MCF 10A (cell line): ENCODE measurements around the gene GRIP1. TPM values are rescaled to one million over a fixed set of nuclear protein-coding genes. Genes with fewer than 3 reads are reported as not detected.

ENCODE experiments used
- BruUV-seq: library from RNA; stranded (reverse); fragments of 400-500 nt; replicated peaks from 2 replicates; lab custom pipeline; 2021; lab: Mats Ljungman, UMichigan
- CTCF ChIA-PET: fragments of 300-600 bp; sonication (Branson Sonifier 250); formaldehyde crosslinking; extraction: SDS; loops from one replicate; lab custom pipeline; 2021; ENCODE audit warnings: antibody characterized with exemption, inconsistent platforms; lab: Yijun Ruan, JAX
- POLR2A ChIA-PET: fragments of 300-600, 350-650 bp; sonication (Branson Sonifier 250); formaldehyde crosslinking; extraction: SDS; loops from one replicate; lab custom pipeline; 2020; ENCODE audit warnings: antibody characterized with exemption, inconsistent platforms; lab: Yijun Ruan, JAX
- DNase-seq: peaks from one replicate; pipeline ENCODE4 v3.0.0-alpha.2; 2018; ENCODE audit not compliant: unreplicated experiment
- H3K27ac Mint-ChIP-seq: one replicate; pipeline ENCODE4 v1.8.0; 2022; ENCODE audit warnings: mild to moderate bottlenecking, low read depth, mixed read lengths; ENCODE audit not compliant: unreplicated experiment
- H3K27me3 Mint-ChIP-seq: one replicate; pipeline ENCODE4 v1.8.0; 2022; ENCODE audit warnings: mixed read lengths; ENCODE audit not compliant: insufficient read depth, unreplicated experiment
- H3K36me3 Mint-ChIP-seq: one replicate; pipeline ENCODE4 v1.8.0; 2022; ENCODE audit warnings: mild to moderate bottlenecking, moderate library complexity, mixed read lengths; ENCODE audit not compliant: insufficient read depth, unreplicated experiment
- H3K4me1 Mint-ChIP-seq: one replicate; pipeline ENCODE4 v1.8.0; 2022; ENCODE audit warnings: mixed read lengths; ENCODE audit not compliant: insufficient read depth, unreplicated experiment
- H3K4me3 Mint-ChIP-seq: one replicate; pipeline ENCODE4 v1.8.0; 2022; ENCODE audit warnings: mild to moderate bottlenecking, moderate library complexity, mixed read lengths; ENCODE audit not compliant: unreplicated experiment
- H3K9me3 Mint-ChIP-seq: one replicate; pipeline ENCODE4 v1.8.0; 2022; ENCODE audit warnings: mixed read lengths; ENCODE audit not compliant: unreplicated experiment
- CTCF ChIP-seq: fragments of 200-600 bp; IDR thresholded peaks from one replicate; pipeline ENCODE4 v1.8.0; 2022; ENCODE audit warnings: antibody characterized with exemption, mild to moderate bottlenecking; ENCODE audit not compliant: unreplicated experiment
- intact Hi-C: fragments of 100-400 bp; cut with micrococcal nuclease; formaldehyde crosslinking; loops from 2 replicates; pipeline ENCODE4 v1.14.1; 2022
- total RNA-seq: library from RNA; stranded (reverse); gene quantifications from 2 replicates; pipeline ENCODE4 v1.2.3, GENCODE V29; 2022

GRIP1 gene
- total RNA-seq, 1 experiment from 2014 or later, result 8.2 TPM

GRCh38 chr12:66367015-66367667, 311.7 kb downstream of the GRIP1 start:
- H3K4me3 Mint-ChIP-seq, result no peak overlapping the region
- no peak overlapping the region for H3K27ac Mint-ChIP-seq
- ChIA-PET CTCF (interaction anchor here (0.6 to 1.1 kb wide), 2 partner anchors 283 to 326 kb away, joined by 3 read pairs; no protein-coding TSS in a partner anchor), POLR2A (no interaction called here)
- intact Hi-C loops, result no loop called here
- no peaks in the 10 kb centered on the region for H3K27me3 Mint-ChIP-seq
- H3K36me3 Mint-ChIP-seq, result no peaks in the 10 kb centered on the region
- TF ChIP-seq CTCF, result no peak
- H3K4me1 Mint-ChIP-seq, result no peaks in the 10 kb centered on the region
- no peaks in the 10 kb centered on the region for H3K9me3 Mint-ChIP-seq
- DNase-seq, result no peak
- no TSS peak for BruUV-seq

- ChIA-PET CTCF (interaction anchor here (0.6 to 1.3 kb wide), 3 partner anchors 10 to 215 kb away, joined by 3 to 5 read pairs (median 3); no protein-coding TSS in a partner anchor), POLR2A (no interaction called here)
- Mint-ChIP-seq H3K27ac (no peak overlapping the region), H3K36me3 (no peaks in the 10 kb centered on the region), H3K4me3 (no peak overlapping the region), H3K4me1 (no peaks in the 10 kb centered on the region), H3K9me3 (no peaks in the 10 kb centered on the region), H3K27me3 (no peaks in the 10 kb centered on the region)
- no TSS peak for BruUV-seq
- intact Hi-C loops, result no loop called here
- no peak for DNase-seq
- TF ChIP-seq CTCF, result no peak
These were observed 313.0 kb downstream of the GRIP1 start for GRCh38 chr12:66365718-66366490.

GRCh38 chr12:66361703-66362102, 317.2 kb downstream of the GRIP1 start:
- TF ChIP-seq CTCF, result no peak
- Mint-ChIP-seq H3K27me3 (no peaks in the 10 kb centered on the region), H3K4me1 (no peaks in the 10 kb centered on the region), H3K9me3 (no peaks in the 10 kb centered on the region), H3K4me3 (no peak overlapping the region), H3K27ac (peak overlapping the region; percentile 69), H3K36me3 (no peaks in the 10 kb centered on the region)
- ChIA-PET CTCF (interaction anchor here (0.5 to 1.1 kb wide), 3 partner anchors 17 to 1002 kb away, joined by 3 to 4 read pairs (median 3); no protein-coding TSS in a partner anchor), POLR2A (no interaction called here)
- no TSS peak for BruUV-seq
- DNase-seq, result no peak
- intact Hi-C loops, result no loop called here

GRCh38 chr12:66359300-66359699, 319.6 kb downstream of the GRIP1 start:
- Mint-ChIP-seq H3K27me3 (no peaks in the 10 kb centered on the region), H3K4me1 (no peaks in the 10 kb centered on the region), H3K36me3 (no peaks in the 10 kb centered on the region), H3K27ac (no peak overlapping the region), H3K9me3 (no peaks in the 10 kb centered on the region), H3K4me3 (no peak overlapping the region)
- ChIA-PET POLR2A (no interaction called here), CTCF (no interaction called here)
- no peak for TF ChIP-seq CTCF
- intact Hi-C loops, result no loop called here
- no peak for DNase-seq
- BruUV-seq, result no TSS peak
